DMS 273 (cell line): ENCODE measurements around the gene CXorf49B.

Experiments
- DNase-seq: peaks from one replicate; lab custom pipeline; 2025; ENCODE audit not compliant: unreplicated experiment; lab: John Stamatoyannopoulos, UW

The CXorf49B gene

DNA sequence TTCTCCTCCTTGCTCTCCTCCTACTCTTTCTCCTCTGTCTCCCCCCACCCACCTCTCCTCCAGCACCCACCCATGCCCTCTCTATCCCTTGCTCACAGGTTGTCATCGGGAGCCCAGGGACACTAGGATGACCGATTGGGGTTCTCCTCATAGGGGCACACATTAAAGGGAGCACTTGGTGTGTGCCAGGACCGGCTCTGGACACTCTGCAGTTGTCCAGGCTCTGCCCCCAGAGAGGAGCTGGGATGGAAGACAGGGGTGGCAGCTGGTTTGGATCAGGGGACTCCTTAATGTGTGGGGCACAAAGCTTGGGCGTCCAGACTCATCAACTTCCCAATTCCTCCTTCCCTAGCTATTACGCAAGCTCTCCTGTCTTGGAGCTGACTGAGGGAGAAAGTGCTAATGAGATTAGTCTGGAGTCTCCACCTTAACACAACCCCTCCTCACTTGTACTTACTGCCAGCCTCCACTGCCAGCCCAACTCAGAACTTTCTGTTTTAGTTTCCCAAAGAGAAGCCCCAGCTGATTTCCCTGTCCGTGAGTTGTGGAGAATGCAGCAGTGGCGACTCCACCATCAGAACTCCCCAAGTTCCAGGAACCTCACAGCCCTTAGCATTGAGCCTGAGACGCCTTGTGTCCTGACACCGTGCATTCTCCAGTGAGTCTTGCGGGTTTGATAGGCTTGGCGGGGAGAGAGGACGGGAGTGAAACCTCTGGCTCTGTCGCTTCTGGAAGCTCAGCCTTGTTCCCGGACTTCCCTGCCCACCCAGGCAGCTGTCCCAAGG lies 52.2 kb downstream of the CXorf49B start:
- DNase-seq = no peak

DNA sequence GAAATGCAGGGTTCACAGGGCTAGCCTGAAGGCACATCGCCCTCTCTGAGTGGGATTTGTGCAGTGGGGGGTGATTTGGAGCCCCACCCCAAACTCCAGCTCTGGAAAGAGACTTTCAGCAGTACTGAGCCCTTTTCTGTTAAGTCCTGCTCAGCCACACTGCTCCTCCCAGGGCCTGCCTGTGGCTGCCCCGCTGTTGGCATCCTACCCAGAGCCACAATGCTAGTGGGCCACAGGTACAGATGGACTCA lies 52.7 kb downstream of the CXorf49B start:
- no peak for DNase-seq
